H1 (cell line): Measurements from ENCODE around the gene CSRP3. TPM values are rescaled to one million over a fixed set of nuclear protein-coding genes. Genes with fewer than 3 reads are reported as not detected.

ENCODE experiments used
- CTCF ChIA-PET: fragments of 300-600 bp; sonication (Branson Sonifier 250); formaldehyde crosslinking; loops from one replicate; lab custom pipeline; 2021; ENCODE audit not compliant: partially characterized antibody; lab: Charles Lee
- POLR2A ChIA-PET: fragments of 300-600 bp; sonication (Branson Sonifier 250); formaldehyde crosslinking; loops from one replicate; lab custom pipeline; 2021; ENCODE audit warnings: inconsistent platforms; ENCODE audit not compliant: partially characterized antibody; lab: Charles Lee
- DNase-seq, 2 experiments: peaks; one replicate each; pipeline versions ENCODE4 v3.0.0 to v3.0.0-alpha.2; 2010 to 2022; ENCODE audit warnings: low spot score in 2 of 2, low read depth in 1 of 2, mixed read lengths in 1 of 2
- FAIRE-seq: peaks from 2 replicates; lab custom pipeline; 2011; peaks lifted over from hg19 to GRCh38; lab: Jason Lieb, UNC
- H2AFZ ChIP-seq: 2 replicates; pipeline ENCODE4 v1.8.1; 2012; ENCODE audit warnings: low read length, inconsistent platforms
- H2AK5ac ChIP-seq: 2 replicates; pipeline ENCODE4 v1.6.1; 2013; ENCODE audit warnings: low read depth, low read length
- H2BK120ac ChIP-seq: replicated peaks from 2 replicates; pipeline ENCODE3; 2013; ENCODE audit warnings: low read depth, low read length, inconsistent platforms
- H2BK12ac ChIP-seq: 2 replicates; pipeline ENCODE4 v1.6.1; 2013; ENCODE audit warnings: low read depth, low read length
- H2BK15ac ChIP-seq: 2 replicates; pipeline ENCODE4 v1.6.1; 2013; ENCODE audit warnings: low read length
- H2BK20ac ChIP-seq: 2 replicates; pipeline ENCODE4 v1.6.1; 2013; ENCODE audit warnings: low read length
- H2BK5ac ChIP-seq: 2 replicates; pipeline ENCODE4 v1.6.1; 2013; ENCODE audit warnings: low read depth, low read length
- H3K14ac ChIP-seq: 2 replicates; pipeline ENCODE4 v1.6.1; 2013; ENCODE audit warnings: inconsistent platforms; ENCODE audit not compliant: insufficient read length
- H3K18ac ChIP-seq: 2 replicates; pipeline ENCODE4 v1.6.1; 2013; ENCODE audit warnings: low read length; ENCODE audit errors: extremely low read depth
- H3K23ac ChIP-seq: 2 replicates; pipeline ENCODE4 v1.6.1; 2013; ENCODE audit warnings: inconsistent platforms; ENCODE audit not compliant: insufficient read length
- H3K23me2 ChIP-seq: 2 replicates; pipeline ENCODE4 v1.6.1; 2013; ENCODE audit warnings: low read depth, low read length
- H3K27ac ChIP-seq: 2 replicates; pipeline ENCODE4 v1.6.1; 2011; ENCODE audit warnings: low read depth, low read length, inconsistent platforms
- H3K27me3 ChIP-seq, 4 experiments: replicated peaks in 1 of 4; 1 replicate in 1 of 4; 2 replicates in 3 of 4; pipeline versions ENCODE4 v1.6.1 to v1.8.1; 2011 to 2013; ENCODE audit warnings: low read length in 3 of 4, mild to moderate bottlenecking in 3 of 4, inconsistent platforms in 2 of 4, mixed read lengths in 2 of 4, moderate library complexity in 1 of 4; ENCODE audit not compliant: control insufficient read depth in 3 of 4, insufficient read depth in 3 of 4; ENCODE audit errors: extremely low read depth in 1 of 4
- H3K36me3 ChIP-seq, 4 experiments: 2 replicates each; pipeline versions ENCODE4 v1.6.1 to v1.8.1; 2011 to 2013; ENCODE audit warnings: mild to moderate bottlenecking in 4 of 4, low read length in 3 of 4, moderate library complexity in 2 of 4, control low read depth in 1 of 4, inconsistent platforms in 1 of 4; ENCODE audit not compliant: insufficient read depth in 4 of 4, control insufficient read depth in 2 of 4
- H3K4ac ChIP-seq: replicated peaks from 2 replicates; pipeline ENCODE3; 2013; ENCODE audit warnings: low read length, low read depth, mixed read lengths, inconsistent platforms; ENCODE audit not compliant: insufficient read length
- H3K4me1 ChIP-seq, 4 experiments: replicated peaks in 1 of 4; 1 replicate in 1 of 4; 2 replicates in 3 of 4; pipeline versions ENCODE4 v1.6.1 to v1.8.1; 2011 to 2013; ENCODE audit warnings: low read length in 3 of 4, inconsistent platforms in 2 of 4, mixed read lengths in 1 of 4; ENCODE audit not compliant: insufficient read depth in 4 of 4, control insufficient read depth in 3 of 4
- H3K4me2 ChIP-seq, 2 experiments: 2 replicates each; pipeline versions ENCODE4 v1.6.1 to v1.8.1; 2011 to 2013; ENCODE audit warnings: low read depth in 2 of 2, low read length in 2 of 2, control low read depth in 1 of 2, inconsistent platforms in 1 of 2, mild to moderate bottlenecking in 1 of 2; ENCODE audit not compliant: insufficient read depth in 1 of 2
- H3K4me3 ChIP-seq, 4 experiments: fragments of 200-600, 300-600 bp in 1 of 4; sonication (generic), shearing (Covaris generic), sonication (Bioruptor Twin) in 1 of 4; 2 replicates each; pipeline versions ENCODE4 v1.5.1 to v1.8.1; 2011 to 2016; ENCODE audit warnings: low read length in 4 of 4, low read depth in 3 of 4, control low read depth in 2 of 4, inconsistent platforms in 2 of 4, mild to moderate bottlenecking in 2 of 4, mixed read lengths in 1 of 4, moderate library complexity in 1 of 4; ENCODE audit not compliant: insufficient read depth in 2 of 4; ENCODE audit errors: extremely low read depth in 1 of 4
- H3K56ac ChIP-seq: replicated peaks from 2 replicates; pipeline ENCODE3; 2013; ENCODE audit warnings: low read depth, mild to moderate bottlenecking, mixed read lengths, low read length, inconsistent platforms; ENCODE audit not compliant: insufficient read length
- H3K79me1 ChIP-seq: 2 replicates; pipeline ENCODE4 v1.6.1; 2013; ENCODE audit warnings: low read depth, low read length, control low read depth
- H3K79me2 ChIP-seq, 2 experiments: 2 replicates each; pipeline versions ENCODE4 v1.6.1 to v1.8.1; 2012 to 2013; ENCODE audit warnings: low read length in 2 of 2, mild to moderate bottlenecking in 2 of 2, inconsistent platforms in 1 of 2; ENCODE audit not compliant: insufficient read depth in 2 of 2, control insufficient read depth in 1 of 2
- H3K9ac ChIP-seq, 4 experiments: replicated peaks in 1 of 4; 1 replicate in 1 of 4; 2 replicates in 3 of 4; pipeline versions ENCODE4 v1.6.1 to v1.8.1; 2011 to 2013; ENCODE audit warnings: low read depth in 3 of 4, low read length in 3 of 4, control low read depth in 2 of 4, mild to moderate bottlenecking in 2 of 4, moderate library complexity in 2 of 4, inconsistent platforms in 1 of 4; ENCODE audit errors: extremely low read depth in 1 of 4
- H3K9me3 ChIP-seq, 2 experiments: 2 replicates each; pipeline versions ENCODE4 v1.6.1 to v1.8.1; 2012 to 2013; ENCODE audit warnings: mild to moderate bottlenecking in 2 of 2, moderate library complexity in 2 of 2, control low read depth in 1 of 2, inconsistent platforms in 1 of 2, low read depth in 1 of 2, low read length in 1 of 2, mixed read lengths in 1 of 2; ENCODE audit not compliant: insufficient read depth in 2 of 2
- H4K20me1 ChIP-seq, 2 experiments: replicated peaks in 1 of 2; 2 replicates each; pipeline versions ENCODE3 to v1.8.1; 2011 to 2013; ENCODE audit warnings: inconsistent platforms in 2 of 2, low read length in 2 of 2, mild to moderate bottlenecking in 1 of 2; ENCODE audit not compliant: insufficient read depth in 2 of 2, control insufficient read depth in 1 of 2
- H4K5ac ChIP-seq: 2 replicates; pipeline ENCODE4 v1.6.1; 2013; ENCODE audit warnings: low read length, low read depth, mixed read lengths, inconsistent platforms; ENCODE audit not compliant: insufficient read length
- H4K8ac ChIP-seq: 2 replicates; pipeline ENCODE4 v1.8.0; 2013; ENCODE audit warnings: mild to moderate bottlenecking, moderate library complexity, low read length, inconsistent platforms; ENCODE audit not compliant: insufficient read depth; ENCODE audit errors: extremely low read depth
- H4K91ac ChIP-seq: replicated peaks from 2 replicates; pipeline ENCODE3; 2013; ENCODE audit warnings: low read length, mixed read lengths, inconsistent platforms; ENCODE audit not compliant: insufficient read length
- CREB1 ChIP-seq: IDR thresholded peaks from 2 replicates; pipeline ENCODE4 v1.6.1; 2012; ENCODE audit warnings: inconsistent platforms
- CTBP2 ChIP-seq: IDR thresholded peaks from 2 replicates; pipeline ENCODE4 v1.7.0; 2011; ENCODE audit warnings: borderline replicate concordance, mild to moderate bottlenecking, moderate library complexity, mixed read lengths, low read length; ENCODE audit not compliant: insufficient read depth, insufficient read length
- EGR1 ChIP-seq: IDR thresholded peaks from 2 replicates; pipeline ENCODE4 v1.6.1; 2011; ENCODE audit warnings: low read depth, low read length, borderline replicate concordance
- POLR2AphosphoS5 ChIP-seq: IDR thresholded peaks from 2 replicates; pipeline ENCODE4 v1.6.1; 2011; ENCODE audit warnings: low read depth, low read length
- RBBP5 ChIP-seq: IDR thresholded peaks from 2 replicates; pipeline ENCODE4 v1.7.1; 2012; ENCODE audit warnings: low read depth, mild to moderate bottlenecking, inconsistent platforms, low read length, moderate library complexity, borderline replicate concordance
- SAP30 ChIP-seq: fragments of 300-600 bp; sonication (generic); IDR thresholded peaks from 2 replicates; pipeline ENCODE4 v1.7.1; 2012; ENCODE audit warnings: low read length, moderate library complexity, mild to moderate bottlenecking, inconsistent platforms; ENCODE audit not compliant: insufficient read depth, insufficient replicate concordance
- WGBS, 2 experiments: shearing (Covaris generic) in 1 of 2; methylation state at CpG; one replicate each; pipeline versions ENCODE4 v1.1.6 to v1.1.7; 2013 to 2015; ENCODE audit warnings: low lambda C conversion rate in 2 of 2, mixed read lengths in 2 of 2, inconsistent platforms in 1 of 2, low coverage in 1 of 2, missing lambda C conversion rate in 1 of 2; ENCODE audit not compliant: insufficient replicate concordance in 2 of 2, insufficient coverage in 1 of 2, insufficient read length in 1 of 2; ENCODE audit errors: extremely low coverage in 1 of 2, missing lambda C conversion rate in 1 of 2; 5-methylcytosine and 5-hydroxymethylcytosine counted together
- polyA plus RNA-seq, 7 experiments: library from polyadenylated mRNA; depleted of rRNA in 3 of 7; stranded (reverse) in 5 of 7; unstranded in 2 of 7; fragments of >200 nt in 5 of 7; fragments of 200-250 nt in 2 of 7; gene quantifications; 1 replicate in 5 of 7; 2 replicates in 1 of 7; 4 replicates in 1 of 7; pipeline versions ENCODE4 v1.2.1 to v1.2.3, GENCODE V29; 2011 to 2013; ENCODE audit warnings: missing spikeins in 2 of 7, mixed read lengths in 2 of 7
- total RNA-seq: library from RNA; stranded (reverse); fragmentation: NEBNext Ultra II Directional; extraction: Animal tissue kit (Norgen Biotek cat#: 25700); gene quantifications from 2 replicates; pipeline ENCODE4 v1.2.1, GENCODE V29; 2021

The CSRP3 gene
- total and polyA plus RNA-seq, 2 of the 8 experiments (the other 6 are each of a cell fraction or from before 2014, with no cell fraction given) = not detected

- no peak overlapping the region for H3K23ac ChIP-seq
- no peaks in the 10 kb centered on the region for H3K23me2 ChIP-seq
- no peak overlapping the region for H2AK5ac ChIP-seq
- no peak overlapping the region for H2BK120ac ChIP-seq
- POLR2A ChIA-PET = no interaction called here
- H4K8ac ChIP-seq = no peak overlapping the region
- CTCF ChIA-PET = interaction anchor here (1.3 kb wide), 3 partner anchors 25 to 163 kb away, joined by 3 read pairs; no protein-coding TSS in a partner anchor
- no peak overlapping the region for H3K27ac ChIP-seq
- H2AFZ ChIP-seq = no peak overlapping the region
- H4K5ac ChIP-seq = no peak overlapping the region
- H3K9me3 ChIP-seq = no peaks in the 10 kb centered on the region
- no peaks in the 10 kb centered on the region for H3K79me2 ChIP-seq
- WGBS, 2 experiments = 90% methylated on average over 5 of the region's 5 CpGs; no CpG with 5 or more reads in 1 of the 2 experiments
- no peaks in the 10 kb centered on the region for H3K4me1 ChIP-seq
- H2BK15ac ChIP-seq = no peak overlapping the region
- no peak overlapping the region for H3K9ac ChIP-seq
- H4K91ac ChIP-seq = no peak overlapping the region
- FAIRE-seq (no peak), DNase-seq (no peak)
- H2BK5ac ChIP-seq = no peak overlapping the region
- H3K56ac ChIP-seq = no peak overlapping the region
- no peak overlapping the region for H3K18ac ChIP-seq
- no peaks in the 10 kb centered on the region for H3K79me1 ChIP-seq
- TF ChIP-seq CREB1 (no peak), SAP30 (no peak), RBBP5 (no peak), EGR1 (no peak), CTBP2 (no peak), POLR2AphosphoS5 (no peak)
- H2BK20ac ChIP-seq = no peak overlapping the region
- H3K14ac ChIP-seq = no peak overlapping the region
- no peaks in the 10 kb centered on the region for H3K27me3 ChIP-seq
- peaks cover 0 to 2% of the 10 kb centered on the region in 2 experiments for H4K20me1 ChIP-seq
- no peak overlapping the region for H3K4me3 ChIP-seq
- peaks cover 0 to 34% (median 16%) of the 10 kb centered on the region in 4 experiments; a peak in 7 of 8 replicates for H3K36me3 ChIP-seq
- H3K4ac ChIP-seq = no peak overlapping the region
- H3K4me2 ChIP-seq = no peak overlapping the region
- H2BK12ac ChIP-seq = no peak overlapping the region
Measured at GRCh38 chr11:19234231-19234817, 32.5 kb upstream of the CSRP3 start.
